SK-N-SH (cell line): Measurements from ENCODE around the gene RNF214. TPM values are rescaled to one million over a fixed set of nuclear protein-coding genes. Genes with fewer than 3 reads are reported as not detected.

ENCODE experiments used
- CTCF ChIA-PET: fragments of 300-600, 350-600 bp; formaldehyde crosslinking; extraction: SDS; loops from one replicate; lab custom pipeline; 2021; lab: Yijun Ruan, JAX
- POLR2A ChIA-PET: fragments of 350-600 bp; sonication (Branson Sonifier 250); formaldehyde crosslinking; extraction: SDS; loops from one replicate; lab custom pipeline; 2020; ENCODE audit warnings: antibody characterized with exemption, inconsistent platforms; lab: Yijun Ruan, JAX
- DNase-seq: peaks from one replicate; pipeline ENCODE4 v3.0.0; 2012
- H2AFZ ChIP-seq: fragments of 200-600 bp; sonication (generic); 2 replicates; pipeline ENCODE4 v1.8.1; 2016; ENCODE audit warnings: antibody characterized with exemption, mild to moderate bottlenecking, low read depth
- H3F3A ChIP-seq: fragments of 200-600 bp; sonication (generic); replicated peaks from 2 replicates; pipeline ENCODE3; 2016; ENCODE audit warnings: antibody characterized with exemption, mild to moderate bottlenecking; ENCODE audit not compliant: insufficient read depth
- H3K27ac ChIP-seq, 2 experiments: fragments of 200-500 bp in 1 of 2; fragments of 200-600 bp in 1 of 2; sonication (Bioruptor generic) in 1 of 2; sonication (generic), shearing (Covaris generic) in 1 of 2; 2 replicates each; pipeline versions ENCODE4 v1.5.1 to v1.6.1; 2014 to 2016; ENCODE audit warnings: low read depth in 2 of 2, inconsistent platforms in 1 of 2, low read length in 1 of 2, mild to moderate bottlenecking in 1 of 2, mixed read lengths in 1 of 2
- H3K27me3 ChIP-seq: fragments of 200-600 bp; sonication (generic), shearing (Covaris generic); 2 replicates; pipeline ENCODE4 v1.6.1; 2016; ENCODE audit warnings: mixed run types; ENCODE audit not compliant: insufficient read depth
- H3K36me3 ChIP-seq, 2 experiments: fragments of 200-500 bp in 1 of 2; fragments of 200-600 bp in 1 of 2; sonication (Bioruptor generic) in 1 of 2; sonication (generic) in 1 of 2; replicated peaks in 1 of 2; 2 replicates each; pipeline versions ENCODE3 to v1.5.1; 2014 to 2016; ENCODE audit warnings: low read length in 1 of 2, mild to moderate bottlenecking in 1 of 2; ENCODE audit not compliant: insufficient read depth in 2 of 2, control insufficient read depth in 1 of 2
- H3K4me1 ChIP-seq, 2 experiments: fragments of 200-500 bp in 1 of 2; fragments of 200-600 bp in 1 of 2; sonication (Bioruptor generic) in 1 of 2; sonication (generic), shearing (Covaris generic) in 1 of 2; 2 replicates each; pipeline versions ENCODE4 v1.5.1 to v1.6.1; 2014 to 2016; ENCODE audit warnings: low read depth in 1 of 2, low read length in 1 of 2, mixed run types in 1 of 2; ENCODE audit not compliant: insufficient read depth in 2 of 2, control insufficient read depth in 1 of 2
- H3K4me2 ChIP-seq: fragments of 200-600 bp; sonication (generic), shearing (Covaris generic); 2 replicates; pipeline ENCODE4 v1.6.1; 2017; ENCODE audit warnings: mixed run types
- H3K4me3 ChIP-seq, 2 experiments: fragments of 200-500 bp in 1 of 2; fragments of 200-600 bp in 1 of 2; sonication (Bioruptor generic) in 1 of 2; sonication (generic), shearing (Covaris generic) in 1 of 2; 2 replicates each; pipeline versions ENCODE4 v1.5.1 to v1.8.1; 2014 to 2016; ENCODE audit warnings: low read depth in 2 of 2, inconsistent platforms in 1 of 2, low read length in 1 of 2, mild to moderate bottlenecking in 1 of 2, mixed read lengths in 1 of 2, moderate library complexity in 1 of 2
- H3K79me2 ChIP-seq: fragments of 200-600 bp; sonication (generic); 2 replicates; pipeline ENCODE4 v1.8.1; 2017; ENCODE audit warnings: mild to moderate bottlenecking; ENCODE audit not compliant: insufficient read depth
- H3K9ac ChIP-seq: fragments of 200-600 bp; sonication (generic); 2 replicates; pipeline ENCODE4 v1.6.1; 2017; ENCODE audit warnings: mixed run types
- H3K9me2 ChIP-seq: fragments of 200-600 bp; sonication (generic); 2 replicates; pipeline ENCODE4 v1.6.1; 2017; ENCODE audit warnings: mixed run types
- H3K9me3 ChIP-seq: fragments of 200-600 bp; sonication (generic); 2 replicates; pipeline ENCODE4 v1.6.1; 2017; ENCODE audit warnings: mixed run types, mild to moderate bottlenecking, moderate library complexity
- H4K20me1 ChIP-seq: fragments of 200-600 bp; sonication (generic); 2 replicates; pipeline ENCODE4 v1.6.1; 2017; ENCODE audit warnings: mild to moderate bottlenecking, mixed run types; ENCODE audit not compliant: insufficient read depth
- CHD2 ChIP-seq: fragments of 150-350 bp; IDR thresholded peaks from 2 replicates; pipeline ENCODE4 v1.6.1; 2018; ENCODE audit warnings: low read length; ENCODE audit not compliant: partially characterized antibody
- ELF1 ChIP-seq: IDR thresholded peaks from 2 replicates; pipeline ENCODE4 v1.4.0; 2012
- EP300 ChIP-seq, 2 experiments: IDR thresholded peaks; 2 replicates each; pipeline versions ENCODE4 v1.4.0 to v1.6.1; 2012; ENCODE audit warnings: borderline replicate concordance in 1 of 2, low read depth in 1 of 2, low read length in 1 of 2
- EZH2phosphoT487 ChIP-seq: fragments of 200-600 bp; sonication (generic); IDR thresholded peaks from 2 replicates; pipeline ENCODE4 v1.6.1; 2017; ENCODE audit warnings: low read depth, mixed run types, mild to moderate bottlenecking, antibody characterized with exemption, moderate library complexity, borderline replicate concordance
- FOSL2 ChIP-seq: IDR thresholded peaks from 2 replicates; pipeline ENCODE4 v1.4.0; 2012; ENCODE audit warnings: low read depth, mild to moderate bottlenecking, moderate library complexity, borderline replicate concordance
- FOXJ3 ChIP-seq: sonication (generic); formaldehyde crosslinking; IDR thresholded peaks from 2 replicates; pipeline ENCODE4 v1.5.1; 2020; ENCODE audit warnings: mild to moderate bottlenecking, missing genetic modification reagents
- FOXM1 ChIP-seq: IDR thresholded peaks from 2 replicates; pipeline ENCODE4 v1.4.0; 2012; ENCODE audit warnings: low read depth, mild to moderate bottlenecking
- GABPA ChIP-seq: IDR thresholded peaks from 2 replicates; pipeline ENCODE4 v1.4.0; 2012; ENCODE audit warnings: low read depth, mild to moderate bottlenecking
- JUND ChIP-seq: IDR thresholded peaks from 2 replicates; pipeline ENCODE4 v1.4.0; 2012
- MEF2A ChIP-seq: IDR thresholded peaks from 2 replicates; pipeline ENCODE4 v1.4.0; 2012; ENCODE audit warnings: low read depth, borderline replicate concordance
- MXI1 ChIP-seq: IDR thresholded peaks from 2 replicates; pipeline ENCODE4 v1.6.1; 2012; ENCODE audit warnings: mild to moderate bottlenecking, low read depth, low read length, improper control_type of control experiment
- NFIC ChIP-seq: IDR thresholded peaks from 2 replicates; pipeline ENCODE4 v1.4.0; 2012; ENCODE audit warnings: borderline replicate concordance
- NRF1 ChIP-seq: IDR thresholded peaks from 2 replicates; pipeline ENCODE4 v1.6.1; 2012; ENCODE audit warnings: low read depth, mild to moderate bottlenecking, low read length
- POLR2AphosphoS5 ChIP-seq: IDR thresholded peaks from 2 replicates; pipeline ENCODE4 v1.6.1; 2012; ENCODE audit warnings: low read depth, low read length
- RAD21 ChIP-seq: IDR thresholded peaks from 2 replicates; pipeline ENCODE4 v1.6.1; 2012; ENCODE audit warnings: mild to moderate bottlenecking, low read length
- RCOR1 ChIP-seq: fragments of 150-350 bp; IDR thresholded peaks from 2 replicates; pipeline ENCODE4 v1.6.1; 2017; ENCODE audit warnings: antibody characterized with exemption, low read length
- RFX5 ChIP-seq: IDR thresholded peaks from 2 replicates; pipeline ENCODE4 v1.6.1; 2012; ENCODE audit warnings: mild to moderate bottlenecking, improper control_type of control experiment, low read length
- YY1 ChIP-seq: IDR thresholded peaks from 2 replicates; pipeline ENCODE4 v1.4.0; 2012; ENCODE audit warnings: low read depth, mild to moderate bottlenecking
- WGBS: methylation state at CpG from one replicate; pipeline ENCODE4 v1.1.6; 2017; ENCODE audit warnings: low lambda C conversion rate; 5-methylcytosine and 5-hydroxymethylcytosine counted together
- polyA plus RNA-seq, 3 experiments: library from polyadenylated mRNA; depleted of rRNA; stranded (reverse); fragments of >200 nt; gene quantifications; 2 replicates each; pipeline ENCODE4 v1.2.3, GENCODE V29; 2012
- TF ChIP-seq, protein P1 (sequence below): fragments of 150-350 bp; IDR thresholded peaks from 2 replicates; pipeline ENCODE4 v1.6.1; 2017; ENCODE audit warnings: antibody characterized with exemption, low read length, low read depth, borderline replicate concordance
- TF ChIP-seq, protein P2 (sequence below): fragments of 200-600 bp; sonication (generic); IDR thresholded peaks from 2 replicates; pipeline ENCODE4 v1.6.1; 2017; ENCODE audit warnings: antibody characterized with exemption, mild to moderate bottlenecking, moderate library complexity
- TF ChIP-seq, protein P3 (sequence below): IDR thresholded peaks from 2 replicates; pipeline ENCODE4 v1.4.0; 2012; ENCODE audit warnings: low read depth, borderline replicate concordance

RNF214 gene
- polyA plus RNA-seq, 1 of the 3 experiments (the other 2 are of a cell fraction), result 15.4 TPM

DNA sequence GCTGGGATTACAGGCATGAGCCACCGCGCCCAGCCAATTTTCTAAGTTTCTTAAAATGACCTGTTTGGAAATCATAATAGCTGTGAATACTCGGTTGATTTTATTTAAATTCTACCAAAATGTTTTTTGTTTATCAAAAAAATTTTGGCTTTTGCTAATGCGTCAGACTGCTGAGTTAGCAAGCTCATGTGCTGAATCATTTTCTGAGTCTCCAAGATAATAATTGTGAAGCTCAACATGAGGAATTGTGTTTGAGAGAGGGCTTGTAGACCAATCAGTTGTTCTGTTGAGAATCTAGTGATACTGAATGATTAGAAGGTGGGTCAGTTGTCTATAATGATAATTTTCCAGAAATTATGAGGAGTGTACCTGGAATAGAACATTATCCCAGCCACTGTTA lies 15.9 kb downstream of the RNF214 start:
- no peak for DNase-seq
- Histone ChIP-seq H3K27me3 (no peaks in the 10 kb centered on the region), H3K4me3 (no peak overlapping the region), H3F3A (peaks cover 7% of the 10 kb centered on the region), H3K9ac (no peak overlapping the region), H4K20me1 (no peaks in the 10 kb centered on the region), H3K9me3 (no peaks in the 10 kb centered on the region), H3K36me3 (peaks cover 49 to 53% of the 10 kb centered on the region in 2 experiments), H3K79me2 (no peaks in the 10 kb centered on the region), H3K4me1 (no peaks in the 10 kb centered on the region), H3K9me2 (no peaks in the 10 kb centered on the region), H3K27ac (no peak overlapping the region), H3K4me2 (no peak overlapping the region), H2AFZ (no peak overlapping the region)
- 94% methylated on average over 4 of the region's 4 CpGs for WGBS
- POLR2A ChIA-PET, result interaction anchor here (0.6 to 1.2 kb wide), 3 partner anchors 14 to 1183 kb away, joined by 3 read pairs; no protein-coding TSS in a partner anchor
- no peak for TF ChIP-seq POLR2AphosphoS5
- no peak for TF ChIP-seq JUND
- TF ChIP-seq RCOR1, result no peak
- no peak for TF ChIP-seq FOXJ3 (CRISPR knock-in tag)
- TF ChIP-seq, protein P1, sequence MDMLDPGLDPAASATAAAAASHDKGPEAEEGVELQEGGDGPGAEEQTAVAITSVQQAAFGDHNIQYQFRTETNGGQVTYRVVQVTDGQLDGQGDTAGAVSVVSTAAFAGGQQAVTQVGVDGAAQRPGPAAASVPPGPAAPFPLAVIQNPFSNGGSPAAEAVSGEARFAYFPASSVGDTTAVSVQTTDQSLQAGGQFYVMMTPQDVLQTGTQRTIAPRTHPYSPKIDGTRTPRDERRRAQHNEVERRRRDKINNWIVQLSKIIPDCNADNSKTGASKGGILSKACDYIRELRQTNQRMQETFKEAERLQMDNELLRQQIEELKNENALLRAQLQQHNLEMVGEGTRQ, result no peak
- CTCF ChIA-PET, result no interaction called here

DNA sequence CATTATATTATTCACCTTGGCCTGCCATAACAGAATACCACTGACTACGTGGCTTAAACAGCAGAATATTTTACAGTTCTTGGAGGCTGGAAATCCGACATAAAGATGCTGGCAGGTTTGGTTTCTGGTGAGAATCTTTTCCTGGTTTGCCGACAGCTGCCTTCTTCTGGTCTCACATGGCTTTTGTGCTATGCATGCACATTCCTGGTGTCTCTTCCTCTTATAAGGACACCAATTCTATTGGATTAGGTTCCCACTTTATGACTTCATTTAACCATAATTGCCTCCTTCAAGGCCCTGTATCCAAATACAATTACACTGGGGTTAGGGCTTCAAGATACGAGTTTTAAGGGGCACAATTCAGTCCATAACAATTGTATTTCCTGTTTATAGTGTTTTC lies 17.1 kb downstream of the RNF214 start:
- Histone ChIP-seq H3K27ac (no peak overlapping the region), H3K9ac (no peak overlapping the region), H3K36me3 (peaks cover 46 to 55% of the 10 kb centered on the region in 2 experiments), H3K79me2 (no peaks in the 10 kb centered on the region), H3K4me3 (no peak overlapping the region), H3K4me1 (no peaks in the 10 kb centered on the region), H3K27me3 (no peaks in the 10 kb centered on the region), H3K9me3 (no peaks in the 10 kb centered on the region), H2AFZ (no peak overlapping the region), H3K4me2 (no peak overlapping the region), H3F3A (peaks cover 7% of the 10 kb centered on the region), H4K20me1 (no peaks in the 10 kb centered on the region), H3K9me2 (no peaks in the 10 kb centered on the region)
- CTCF ChIA-PET, result no interaction called here
- no peak for DNase-seq
- 94% methylated on average over 4 of the region's 4 CpGs for WGBS
- POLR2A ChIA-PET, result no interaction called here
- TF ChIP-seq CHD2 (no peak), MXI1 (no peak), GABPA (no peak), YY1 (no peak), POLR2AphosphoS5 (no peak), RAD21 (no peak), FOSL2 (no peak), EZH2phosphoT487 (no peak), NFIC (no peak), NRF1 (no peak), RFX5 (no peak), MEF2A (no peak), FOXJ3 (CRISPR knock-in tag) (no peak), FOXM1 (no peak), ELF1 (no peak), EP300 (IDR thresholded peaks at IDR 0.05; ENCODE audit: borderline replicate concordance in 1 of 2, low read depth in 1 of 2, low read length in 1 of 2) (no peak)
- TF ChIP-seq, protein P1, result no peak
- TF ChIP-seq, protein P2, sequence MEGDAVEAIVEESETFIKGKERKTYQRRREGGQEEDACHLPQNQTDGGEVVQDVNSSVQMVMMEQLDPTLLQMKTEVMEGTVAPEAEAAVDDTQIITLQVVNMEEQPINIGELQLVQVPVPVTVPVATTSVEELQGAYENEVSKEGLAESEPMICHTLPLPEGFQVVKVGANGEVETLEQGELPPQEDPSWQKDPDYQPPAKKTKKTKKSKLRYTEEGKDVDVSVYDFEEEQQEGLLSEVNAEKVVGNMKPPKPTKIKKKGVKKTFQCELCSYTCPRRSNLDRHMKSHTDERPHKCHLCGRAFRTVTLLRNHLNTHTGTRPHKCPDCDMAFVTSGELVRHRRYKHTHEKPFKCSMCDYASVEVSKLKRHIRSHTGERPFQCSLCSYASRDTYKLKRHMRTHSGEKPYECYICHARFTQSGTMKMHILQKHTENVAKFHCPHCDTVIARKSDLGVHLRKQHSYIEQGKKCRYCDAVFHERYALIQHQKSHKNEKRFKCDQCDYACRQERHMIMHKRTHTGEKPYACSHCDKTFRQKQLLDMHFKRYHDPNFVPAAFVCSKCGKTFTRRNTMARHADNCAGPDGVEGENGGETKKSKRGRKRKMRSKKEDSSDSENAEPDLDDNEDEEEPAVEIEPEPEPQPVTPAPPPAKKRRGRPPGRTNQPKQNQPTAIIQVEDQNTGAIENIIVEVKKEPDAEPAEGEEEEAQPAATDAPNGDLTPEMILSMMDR, result no peak
- TF ChIP-seq, protein P3, sequence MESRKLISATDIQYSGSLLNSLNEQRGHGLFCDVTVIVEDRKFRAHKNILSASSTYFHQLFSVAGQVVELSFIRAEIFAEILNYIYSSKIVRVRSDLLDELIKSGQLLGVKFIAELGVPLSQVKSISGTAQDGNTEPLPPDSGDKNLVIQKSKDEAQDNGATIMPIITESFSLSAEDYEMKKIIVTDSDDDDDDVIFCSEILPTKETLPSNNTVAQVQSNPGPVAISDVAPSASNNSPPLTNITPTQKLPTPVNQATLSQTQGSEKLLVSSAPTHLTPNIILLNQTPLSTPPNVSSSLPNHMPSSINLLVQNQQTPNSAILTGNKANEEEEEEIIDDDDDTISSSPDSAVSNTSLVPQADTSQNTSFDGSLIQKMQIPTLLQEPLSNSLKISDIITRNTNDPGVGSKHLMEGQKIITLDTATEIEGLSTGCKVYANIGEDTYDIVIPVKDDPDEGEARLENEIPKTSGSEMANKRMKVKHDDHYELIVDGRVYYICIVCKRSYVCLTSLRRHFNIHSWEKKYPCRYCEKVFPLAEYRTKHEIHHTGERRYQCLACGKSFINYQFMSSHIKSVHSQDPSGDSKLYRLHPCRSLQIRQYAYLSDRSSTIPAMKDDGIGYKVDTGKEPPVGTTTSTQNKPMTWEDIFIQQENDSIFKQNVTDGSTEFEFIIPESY, result no peak
